Measurements from ENCODE around the gene TRPC6.
"Not testable (repeated sequence)": the region's sequence is repeated elsewhere in the genome, so short reads cannot be mapped to it uniquely, and the experiment has no call there.

TRPC6 gene

DNA sequence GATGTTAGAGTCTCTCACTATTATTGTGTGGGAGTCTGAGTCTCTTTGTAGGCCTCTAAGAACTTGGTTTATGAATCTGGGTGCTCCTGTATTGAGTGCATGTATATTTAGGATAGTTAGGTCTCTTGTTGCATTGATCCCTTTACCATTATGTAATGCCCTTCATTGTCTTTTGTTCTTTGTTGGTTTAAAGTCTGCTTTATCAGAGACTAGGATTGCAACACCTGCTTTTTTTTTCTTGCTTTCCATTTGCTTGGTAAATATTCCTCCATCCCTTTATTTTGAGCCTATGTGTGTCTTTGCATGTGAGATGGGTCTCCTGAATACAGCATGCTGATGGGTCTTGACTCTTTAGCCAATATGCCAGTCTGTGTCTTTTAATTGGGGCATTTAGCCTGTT, 119.4 kb downstream of the TRPC6 start:
- H3K36me3 ChIP-seq (ENCODE audit: control insufficient read depth, insufficient read depth, low read length); H3K4me1 ChIP-seq (ENCODE audit: control insufficient read depth, insufficient read depth, low read length); H3K4me3 ChIP-seq (ENCODE audit: insufficient read depth, low read depth, low read length); H3K27me3 ChIP-seq (ENCODE audit: control insufficient read depth, insufficient read depth, low read length, poor library complexity, severe bottlenecking); H3K9me3 ChIP-seq (ENCODE audit: control insufficient read depth, low read length); H3K27ac ChIP-seq (ENCODE audit: insufficient read depth, low read depth, low read length, poor library complexity, severe bottlenecking): not testable (repeated sequence)

DNA sequence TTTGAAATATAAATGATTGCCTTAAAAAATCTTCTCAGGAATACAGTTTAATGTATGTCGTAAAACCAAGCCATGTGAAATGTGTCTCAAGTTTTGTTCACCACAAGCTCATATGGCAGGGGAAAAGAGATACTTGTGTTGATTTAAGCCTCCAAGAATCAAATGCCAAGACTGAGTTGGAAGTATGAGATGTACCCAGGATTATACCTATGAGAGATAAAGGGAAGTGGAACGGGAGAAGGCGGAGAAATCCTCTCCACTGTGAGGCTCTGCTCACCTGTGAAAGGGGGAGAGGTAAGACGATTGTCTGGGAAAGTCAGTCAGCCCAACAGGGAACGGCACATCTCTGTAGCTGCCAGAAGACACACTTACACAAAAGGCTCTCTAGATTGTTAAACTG, 124.8 kb downstream of the TRPC6 start:
- Histone ChIP-seq H3K27me3 (ENCODE audit: control insufficient read depth, insufficient read depth, low read length, poor library complexity, severe bottlenecking) (no peaks in the 10 kb centered on the region), H3K4me1 (ENCODE audit: control insufficient read depth, insufficient read depth, low read length) (no peaks in the 10 kb centered on the region), H3K36me3 (ENCODE audit: control insufficient read depth, insufficient read depth, low read length) (no peaks in the 10 kb centered on the region), H3K27ac (ENCODE audit: insufficient read depth, low read depth, low read length, poor library complexity, severe bottlenecking) (no peak overlapping the region), H3K9me3 (ENCODE audit: control insufficient read depth, low read length) (no peaks in the 10 kb centered on the region), H3K4me3 (ENCODE audit: insufficient read depth, low read depth, low read length) (no peak overlapping the region)
- 91 to 92% methylated on average over 5 of the region's 5 CpGs for WGBS, 2 experiments

- 92 to 93% methylated on average over 3 of the region's 3 CpGs for WGBS, 2 experiments
- no peaks in the 10 kb centered on the region for H3K9me3 ChIP-seq (ENCODE audit: control insufficient read depth, low read length)
- no peak overlapping the region for H3K27ac ChIP-seq (ENCODE audit: insufficient read depth, low read depth, low read length, poor library complexity, severe bottlenecking)
- no peaks in the 10 kb centered on the region for H3K4me1 ChIP-seq (ENCODE audit: control insufficient read depth, insufficient read depth, low read length)
- no peak overlapping the region for H3K4me3 ChIP-seq (ENCODE audit: insufficient read depth, low read depth, low read length)
- H3K27me3 ChIP-seq (ENCODE audit: control insufficient read depth, insufficient read depth, low read length, poor library complexity, severe bottlenecking): no peaks in the 10 kb centered on the region
- H3K36me3 ChIP-seq (ENCODE audit: control insufficient read depth, insufficient read depth, low read length): no peaks in the 10 kb centered on the region
Measured at GRCh38 chr11:101458161-101458560, 125.6 kb downstream of the TRPC6 start.

- Histone ChIP-seq H3K27me3 (ENCODE audit: control insufficient read depth, insufficient read depth, low read length, poor library complexity, severe bottlenecking) (no peaks in the 10 kb centered on the region), H3K4me1 (ENCODE audit: control insufficient read depth, insufficient read depth, low read length) (no peaks in the 10 kb centered on the region), H3K27ac (ENCODE audit: insufficient read depth, low read depth, low read length, poor library complexity, severe bottlenecking) (no peak overlapping the region), H3K4me3 (ENCODE audit: insufficient read depth, low read depth, low read length) (no peak overlapping the region), H3K36me3 (ENCODE audit: control insufficient read depth, insufficient read depth, low read length) (no peaks in the 10 kb centered on the region), H3K9me3 (ENCODE audit: control insufficient read depth, low read length) (no peaks in the 10 kb centered on the region)
- WGBS, 2 experiments: 17 to 40% methylated on average over 1 of the region's 1 CpG
Measured at GRCh38 chr11:101456812-101457211, 127.0 kb downstream of the TRPC6 start.

DNA sequence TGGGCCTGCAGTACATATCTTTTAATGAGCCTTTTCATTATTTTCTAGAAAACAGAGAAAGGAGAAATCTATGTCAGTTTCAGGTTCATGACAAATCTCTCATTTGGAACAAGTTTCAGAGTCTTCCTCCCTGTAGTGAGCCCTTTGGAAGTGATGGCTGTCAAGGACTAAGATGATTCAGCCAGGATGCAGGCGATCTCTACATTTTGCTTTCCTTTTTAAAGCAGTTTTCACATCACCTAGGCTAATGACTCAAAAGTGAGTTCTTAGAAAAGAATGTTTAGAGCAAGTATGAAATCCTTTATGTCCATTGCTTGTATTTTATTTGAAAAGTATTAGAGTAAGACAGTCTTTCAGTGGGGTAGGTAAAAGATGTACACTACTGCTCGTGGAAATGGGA, 130.1 kb downstream of the TRPC6 start:
- H3K27me3 ChIP-seq (ENCODE audit: control insufficient read depth, insufficient read depth, low read length, poor library complexity, severe bottlenecking): no peaks in the 10 kb centered on the region
- H3K27ac ChIP-seq (ENCODE audit: insufficient read depth, low read depth, low read length, poor library complexity, severe bottlenecking): no peak overlapping the region
- no peaks in the 10 kb centered on the region for H3K36me3 ChIP-seq (ENCODE audit: control insufficient read depth, insufficient read depth, low read length)
- 94% methylated on average over 2 of the region's 2 CpGs; no CpG with 5 or more reads in 1 of the 2 experiments for WGBS, 2 experiments
- no peak overlapping the region for H3K4me3 ChIP-seq (ENCODE audit: insufficient read depth, low read depth, low read length)
- no peaks in the 10 kb centered on the region for H3K4me1 ChIP-seq (ENCODE audit: control insufficient read depth, insufficient read depth, low read length)
- no peaks in the 10 kb centered on the region for H3K9me3 ChIP-seq (ENCODE audit: control insufficient read depth, low read length)

DNA sequence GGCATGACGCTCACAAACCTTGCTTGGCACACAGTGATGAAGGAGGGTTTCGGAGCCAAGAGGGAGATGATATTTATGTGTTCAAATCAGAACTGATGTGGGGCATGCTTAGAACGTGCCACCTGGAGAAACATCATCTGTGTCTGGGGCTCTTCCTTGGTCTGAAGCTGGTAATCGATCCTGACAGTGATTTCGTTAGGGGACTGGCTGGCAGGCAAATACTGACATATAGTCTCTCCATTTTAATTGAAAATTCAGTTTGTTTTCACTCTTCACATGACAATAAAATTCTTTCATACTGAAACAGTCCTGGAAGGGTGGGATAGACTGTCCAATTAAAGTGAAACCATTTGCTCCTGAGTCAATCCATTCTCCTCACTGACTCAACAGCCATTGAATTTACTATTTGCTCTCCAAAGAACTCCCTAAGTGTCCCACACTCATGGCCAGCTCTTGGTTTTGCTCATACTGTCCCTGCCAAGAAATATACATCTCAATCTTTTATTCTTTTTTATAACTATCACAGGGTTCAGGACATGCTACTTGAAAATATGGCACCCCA, 134.8 kb downstream of the TRPC6 start:
- H3K4me1 ChIP-seq (ENCODE audit: control insufficient read depth, insufficient read depth, low read length): no peaks in the 10 kb centered on the region
- 88 to 94% methylated on average over 5 of the region's 5 CpGs for WGBS, 2 experiments
- H3K27me3 ChIP-seq (ENCODE audit: control insufficient read depth, insufficient read depth, low read length, poor library complexity, severe bottlenecking): no peaks in the 10 kb centered on the region

DNA sequence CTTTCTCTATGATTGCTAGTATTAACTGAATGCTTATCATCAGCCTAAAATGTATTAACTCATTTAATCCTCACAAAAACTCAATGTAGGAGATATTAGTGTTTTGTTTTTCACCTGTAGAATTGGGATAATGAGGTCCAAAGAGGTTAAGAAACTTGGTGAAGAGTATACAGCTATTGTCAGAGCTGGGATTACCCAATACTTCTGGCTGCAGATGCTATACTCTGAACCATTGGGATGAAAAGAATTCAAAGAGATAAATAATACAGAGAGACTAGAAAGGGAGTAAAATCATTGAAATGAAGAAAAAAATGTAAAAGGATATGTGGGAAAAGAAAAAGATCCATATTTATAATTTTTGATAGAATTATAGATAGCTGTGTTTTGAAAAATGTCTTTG, 137.1 kb downstream of the TRPC6 start:
- no peak overlapping the region for H3K4me3 ChIP-seq (ENCODE audit: insufficient read depth, low read depth, low read length)
- H3K27me3 ChIP-seq (ENCODE audit: control insufficient read depth, insufficient read depth, low read length, poor library complexity, severe bottlenecking): no peaks in the 10 kb centered on the region
- H3K9me3 ChIP-seq (ENCODE audit: control insufficient read depth, low read length): no peaks in the 10 kb centered on the region
- H3K36me3 ChIP-seq (ENCODE audit: control insufficient read depth, insufficient read depth, low read length): no peaks in the 10 kb centered on the region
- H3K27ac ChIP-seq (ENCODE audit: insufficient read depth, low read depth, low read length, poor library complexity, severe bottlenecking): no peak overlapping the region
- H3K4me1 ChIP-seq (ENCODE audit: control insufficient read depth, insufficient read depth, low read length): no peaks in the 10 kb centered on the region

More for the DNA sequence above, 134.8 kb downstream of the TRPC6 start:
- no peak overlapping the region for H3K27ac ChIP-seq (ENCODE audit: insufficient read depth, low read depth, low read length, poor library complexity, severe bottlenecking)
- H3K36me3 ChIP-seq (ENCODE audit: control insufficient read depth, insufficient read depth, low read length): no peaks in the 10 kb centered on the region
- H3K4me3 ChIP-seq (ENCODE audit: insufficient read depth, low read depth, low read length): no peak overlapping the region
- H3K9me3 ChIP-seq (ENCODE audit: control insufficient read depth, low read length): no peaks in the 10 kb centered on the region

- no peaks in the 10 kb centered on the region for H3K4me1 ChIP-seq (ENCODE audit: control insufficient read depth, insufficient read depth, low read length)
- H3K27me3 ChIP-seq (ENCODE audit: control insufficient read depth, insufficient read depth, low read length, poor library complexity, severe bottlenecking): no peaks in the 10 kb centered on the region
- 100% methylated on average over 1 of the region's 1 CpG for WGBS, 2 experiments
- no peak overlapping the region for H3K4me3 ChIP-seq (ENCODE audit: insufficient read depth, low read depth, low read length)
- H3K9me3 ChIP-seq (ENCODE audit: control insufficient read depth, low read length): no peaks in the 10 kb centered on the region
- no peaks in the 10 kb centered on the region for H3K36me3 ChIP-seq (ENCODE audit: control insufficient read depth, insufficient read depth, low read length)
- no peak overlapping the region for H3K27ac ChIP-seq (ENCODE audit: insufficient read depth, low read depth, low read length, poor library complexity, severe bottlenecking)
Measured at GRCh38 chr11:101446238-101446637, 137.6 kb downstream of the TRPC6 start.

GRCh38 chr11:101445761-101446160, 138.0 kb downstream of the TRPC6 start:
- H3K36me3 ChIP-seq (ENCODE audit: control insufficient read depth, insufficient read depth, low read length): no peaks in the 10 kb centered on the region
- no peak overlapping the region for H3K4me3 ChIP-seq (ENCODE audit: insufficient read depth, low read depth, low read length)
- H3K27me3 ChIP-seq (ENCODE audit: control insufficient read depth, insufficient read depth, low read length, poor library complexity, severe bottlenecking): no peaks in the 10 kb centered on the region
- H3K9me3 ChIP-seq (ENCODE audit: control insufficient read depth, low read length): no peaks in the 10 kb centered on the region
- H3K4me1 ChIP-seq (ENCODE audit: control insufficient read depth, insufficient read depth, low read length): no peaks in the 10 kb centered on the region
- H3K27ac ChIP-seq (ENCODE audit: insufficient read depth, low read depth, low read length, poor library complexity, severe bottlenecking): no peak overlapping the region

- Histone ChIP-seq H3K36me3 (ENCODE audit: control insufficient read depth, insufficient read depth, low read length) (no peaks in the 10 kb centered on the region), H3K9me3 (ENCODE audit: control insufficient read depth, low read length) (no peaks in the 10 kb centered on the region), H3K27ac (ENCODE audit: insufficient read depth, low read depth, low read length, poor library complexity, severe bottlenecking) (no peak overlapping the region), H3K27me3 (ENCODE audit: control insufficient read depth, insufficient read depth, low read length, poor library complexity, severe bottlenecking) (no peaks in the 10 kb centered on the region), H3K4me1 (ENCODE audit: control insufficient read depth, insufficient read depth, low read length) (no peaks in the 10 kb centered on the region), H3K4me3 (ENCODE audit: insufficient read depth, low read depth, low read length) (no peak overlapping the region)
- WGBS, 2 experiments: 96 to 100% methylated on average over 1 of the region's 1 CpG
Measured at GRCh38 chr11:101444851-101445250, 139.0 kb downstream of the TRPC6 start.

DNA sequence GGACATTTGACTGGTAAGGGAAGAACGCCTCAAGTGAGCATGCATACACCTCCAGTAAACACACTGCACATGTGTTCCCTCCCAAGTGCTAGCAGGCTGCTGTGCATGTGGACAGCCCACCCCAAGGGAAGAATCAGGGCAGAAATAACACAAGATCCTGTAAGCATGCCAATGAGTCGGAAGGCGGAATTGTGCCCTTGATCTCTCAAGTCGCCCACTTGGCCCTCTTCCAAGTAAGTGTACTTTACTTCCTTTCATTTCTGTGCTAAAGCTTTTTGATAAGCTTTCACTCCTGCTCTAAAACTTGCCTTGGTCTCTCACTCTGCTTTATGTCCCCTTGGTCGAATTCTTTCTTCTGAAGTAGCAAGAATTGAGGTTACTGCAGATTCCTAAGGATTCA, 139.6 kb downstream of the TRPC6 start:
- no peak overlapping the region for H3K27ac ChIP-seq (ENCODE audit: insufficient read depth, low read depth, low read length, poor library complexity, severe bottlenecking)
- H3K36me3 ChIP-seq (ENCODE audit: control insufficient read depth, insufficient read depth, low read length): no peaks in the 10 kb centered on the region
- no peaks in the 10 kb centered on the region for H3K4me1 ChIP-seq (ENCODE audit: control insufficient read depth, insufficient read depth, low read length)
- H3K4me3 ChIP-seq (ENCODE audit: insufficient read depth, low read depth, low read length): no peak overlapping the region
- WGBS, 2 experiments: 93 to 95% methylated on average over 5 of the region's 5 CpGs
- H3K27me3 ChIP-seq (ENCODE audit: control insufficient read depth, insufficient read depth, low read length, poor library complexity, severe bottlenecking): no peaks in the 10 kb centered on the region
- H3K9me3 ChIP-seq (ENCODE audit: control insufficient read depth, low read length): no peaks in the 10 kb centered on the region

All from ectodermal cell (in vitro differentiated cells).